ENCODE results near the gene ZNF354B. TPM values are rescaled to one million over a fixed set of nuclear protein-coding genes. Genes with fewer than 3 reads are reported as not detected.

Gene ZNF354B
- total RNA-seq, 2 experiments from 2014 or later = 12.4 to 13.7 TPM

DNA sequence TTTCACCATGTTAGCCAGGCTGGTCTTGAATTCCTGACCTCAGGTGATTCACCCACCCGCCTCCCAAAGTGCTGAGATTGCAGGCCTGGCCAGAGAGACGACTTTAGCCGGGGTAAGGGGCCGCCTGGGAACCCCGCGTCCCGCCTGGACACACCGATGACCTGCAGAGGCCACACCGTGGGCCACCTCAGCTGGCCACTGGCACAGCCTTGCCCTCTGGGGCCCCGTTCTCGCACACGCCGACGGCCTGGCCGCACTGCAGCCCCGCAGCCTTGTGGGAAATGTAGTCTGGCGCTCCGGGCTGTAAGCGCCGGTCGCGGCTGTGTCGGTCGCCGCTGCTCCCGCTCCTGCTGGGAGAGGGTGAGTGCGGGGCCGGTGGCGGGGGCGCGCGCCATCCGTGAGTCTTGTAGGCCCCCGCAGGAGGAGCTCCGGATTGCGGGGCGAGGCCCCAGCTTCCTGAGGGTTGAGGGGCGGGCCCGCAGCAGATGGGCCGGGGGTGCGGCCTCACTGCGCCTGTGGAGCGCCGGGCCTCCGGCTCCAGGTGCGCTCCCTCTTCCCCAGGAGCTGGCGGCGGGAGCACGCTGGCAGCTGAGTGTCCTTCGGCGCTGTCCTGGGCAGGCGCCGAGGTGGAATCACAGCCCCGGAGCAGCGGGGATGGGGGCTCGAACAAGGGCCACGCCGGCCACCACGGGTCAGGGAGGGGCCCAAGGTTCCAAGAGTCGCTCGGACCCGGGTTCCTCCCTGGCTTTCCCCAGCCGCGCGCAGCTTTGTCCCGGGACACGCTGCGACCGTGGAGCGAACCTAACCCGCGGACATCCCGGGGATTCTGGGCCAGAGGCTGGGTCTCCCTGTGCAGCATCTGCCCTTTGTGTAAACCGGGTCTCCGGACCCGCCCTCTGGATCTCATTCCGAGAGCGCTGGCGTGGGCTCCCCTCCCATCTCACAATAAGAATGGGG, 36.1 kb downstream of the ZNF354B start, which contains the start of gene ZFP2:
ZFP2 (plus strand) TSS at position 299 of the 957 bp plus-strand sequence. CDS start 35,401 bp downstream, outside the sequence.
- Mint-ChIP-seq H3K9me3 (ENCODE audit: insufficient read depth) (peaks cover 39% of the 10 kb centered on the region), H3K4me1 (ENCODE audit: low read depth) (peaks cover 4% of the 10 kb centered on the region), H3K27me3 (ENCODE audit: low read depth) (no peaks in the 10 kb centered on the region), H3K36me3 (ENCODE audit: low read depth) (peaks cover 29% of the 10 kb centered on the region), H3K4me3 (peak within 1 kb of the TSS; percentile 43), H3K27ac (no peak within 1 kb of the TSS)
- ChIA-PET POLR2A (no interaction called here), CTCF (no interaction called here)
- ATAC-seq (peak; percentile 72), DNase-seq (peak; percentile 26)

DNA sequence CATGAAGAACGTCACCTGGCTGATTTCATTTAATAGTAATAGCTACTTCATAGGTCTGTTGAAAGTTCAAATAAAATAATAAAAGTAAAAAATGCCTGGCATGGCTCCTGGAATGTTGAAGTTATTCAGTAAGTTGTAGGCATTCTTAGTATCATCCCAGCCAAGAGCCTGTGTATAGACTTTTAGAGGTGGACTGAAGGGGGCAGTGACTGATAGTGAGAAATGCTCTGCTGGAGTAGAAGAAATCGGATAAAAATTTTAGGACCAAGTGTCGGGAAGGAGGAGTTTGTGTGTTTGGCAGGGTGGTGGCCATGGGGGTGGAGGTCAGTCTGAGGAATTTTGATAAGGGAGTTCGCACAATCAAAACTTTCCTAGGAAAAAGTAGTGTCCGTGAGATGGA, 39.5 kb downstream of the ZNF354B start:
- Mint-ChIP-seq H3K4me3 (no peak overlapping the region), H3K27ac (no peak overlapping the region), H3K9me3 (ENCODE audit: insufficient read depth) (peaks cover 33% of the 10 kb centered on the region), H3K27me3 (ENCODE audit: low read depth) (no peaks in the 10 kb centered on the region), H3K36me3 (ENCODE audit: low read depth) (peaks cover 9% of the 10 kb centered on the region), H3K4me1 (ENCODE audit: low read depth) (peaks cover 4% of the 10 kb centered on the region)
- ATAC-seq (no peak), DNase-seq (no peak)
- CTCF ChIA-PET = no interaction called here
- POLR2A ChIA-PET = no interaction called here

DNA sequence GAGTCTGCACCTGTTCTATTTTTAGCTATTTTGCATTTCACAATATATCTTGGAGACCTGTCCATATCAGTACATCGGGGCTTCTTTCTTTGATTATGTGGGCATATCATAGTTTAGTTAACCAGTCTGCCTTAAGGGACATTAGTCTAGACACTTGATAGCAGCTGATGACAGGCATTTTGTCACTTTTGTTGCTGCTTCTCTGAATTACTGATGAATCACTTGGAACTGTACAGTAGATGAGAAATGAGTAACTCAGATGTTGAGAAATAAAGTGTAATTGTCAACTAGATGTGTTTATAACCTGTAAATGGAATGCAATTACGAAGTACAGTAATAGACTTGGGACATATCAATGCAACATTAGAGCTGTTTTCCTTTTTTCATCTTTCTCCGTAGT, 43.1 kb downstream of the ZNF354B start:
- Mint-ChIP-seq H3K27me3 (ENCODE audit: low read depth) (no peaks in the 10 kb centered on the region), H3K36me3 (ENCODE audit: low read depth) (peaks cover 2% of the 10 kb centered on the region), H3K4me1 (ENCODE audit: low read depth) (no peaks in the 10 kb centered on the region), H3K9me3 (ENCODE audit: insufficient read depth) (peaks cover 26% of the 10 kb centered on the region), H3K4me3 (no peak overlapping the region), H3K27ac (no peak overlapping the region)
- ChIA-PET POLR2A (no interaction called here), CTCF (no interaction called here)
- ATAC-seq = no peak
- DNase-seq = no peak

DNA sequence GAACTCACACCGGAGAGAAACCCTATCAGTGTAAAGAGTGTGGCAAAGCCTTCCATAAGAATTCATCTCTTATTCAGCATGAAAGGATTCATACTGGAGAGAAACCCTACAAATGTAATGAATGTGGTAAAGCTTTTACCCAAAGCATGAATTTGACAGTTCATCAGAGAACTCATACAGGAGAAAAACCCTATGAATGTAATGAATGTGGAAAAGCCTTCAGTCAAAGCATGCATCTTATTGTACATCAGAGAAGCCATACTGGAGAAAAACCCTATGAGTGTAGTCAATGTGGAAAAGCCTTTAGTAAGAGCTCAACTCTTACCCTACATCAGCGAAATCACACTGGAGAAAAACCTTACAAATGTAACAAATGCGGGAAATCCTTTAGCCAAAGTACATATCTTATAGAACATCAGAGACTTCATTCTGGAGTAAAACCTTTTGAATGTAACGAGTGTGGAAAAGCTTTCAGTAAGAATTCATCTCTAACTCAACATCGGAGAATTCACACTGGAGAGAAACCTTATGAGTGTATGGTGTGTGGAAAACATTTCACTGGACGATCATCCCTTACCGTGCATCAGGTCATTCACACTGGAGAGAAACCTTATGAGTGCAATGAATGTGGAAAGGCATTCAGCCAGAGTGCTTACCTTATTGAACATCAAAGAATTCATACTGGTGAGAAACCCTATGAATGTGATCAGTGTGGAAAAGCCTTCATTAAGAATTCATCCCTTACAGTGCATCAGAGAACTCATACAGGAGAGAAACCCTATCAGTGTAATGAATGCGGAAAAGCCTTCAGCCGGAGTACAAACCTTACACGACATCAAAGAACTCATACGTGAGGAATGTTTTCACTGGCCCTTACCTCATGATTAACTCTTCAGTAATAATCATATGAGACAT, 72.3 kb downstream of the ZNF354B start:
- Mint-ChIP-seq H3K4me1 (ENCODE audit: low read depth) (no peaks in the 10 kb centered on the region), H3K36me3 (ENCODE audit: low read depth) (peaks cover 17% of the 10 kb centered on the region), H3K27me3 (ENCODE audit: low read depth) (no peaks in the 10 kb centered on the region), H3K27ac (no peak overlapping the region), H3K4me3 (no peak overlapping the region), H3K9me3 (ENCODE audit: insufficient read depth) (peaks cover 64% of the 10 kb centered on the region)
- DNase-seq (no peak), ATAC-seq (no peak)
- ChIA-PET CTCF (no interaction called here), POLR2A (no interaction called here)

Other genes with a start within 250 kb of the ZNF354B start
- gene CLK4, start 232.9 kb upstream of the ZNF354B start, total RNA-seq = 10 to 100 TPM; 25.5 to 26.4 TPM
- gene ZNF354A, start 129.3 kb upstream of the ZNF354B start, total RNA-seq = 10 to 100 TPM in 1 of 2 experiments, 1 to 10 TPM in 1; 8.2 to 10.6 TPM
- under 1 TPM; 0.21 to 0.26 TPM for gene ZFP2, start 36.0 kb downstream of the ZNF354B start, total RNA-seq
- gene ZNF454, start 81.2 kb downstream of the ZNF354B start, total RNA-seq = not detected
- gene GRM6, start 135.4 kb downstream of the ZNF354B start, total RNA-seq = not detected
- 1 to 10 TPM; 4.1 to 4.7 TPM for gene ZNF879, start 163.9 kb downstream of the ZNF354B start, total RNA-seq
- gene ZNF354C, start 200.4 kb downstream of the ZNF354B start, total RNA-seq = 1 to 10 TPM; 6.8 to 7.5 TPM

Measured in activated CD8-positive, alpha-beta T cell treated with anti-CD3 and anti-CD28 coated beads, Interleukin-2, amount 10 ng/mL, durations not matched to agents 7 days and 5 days (primary cell).